NCI-H524 (cell line): ENCODE results near the gene MIEF1.

Source experiments
- DNase-seq, 2 experiments: peaks; one replicate each; lab custom pipeline; 2025; lab: John Stamatoyannopoulos, UW

Gene MIEF1

DNA sequence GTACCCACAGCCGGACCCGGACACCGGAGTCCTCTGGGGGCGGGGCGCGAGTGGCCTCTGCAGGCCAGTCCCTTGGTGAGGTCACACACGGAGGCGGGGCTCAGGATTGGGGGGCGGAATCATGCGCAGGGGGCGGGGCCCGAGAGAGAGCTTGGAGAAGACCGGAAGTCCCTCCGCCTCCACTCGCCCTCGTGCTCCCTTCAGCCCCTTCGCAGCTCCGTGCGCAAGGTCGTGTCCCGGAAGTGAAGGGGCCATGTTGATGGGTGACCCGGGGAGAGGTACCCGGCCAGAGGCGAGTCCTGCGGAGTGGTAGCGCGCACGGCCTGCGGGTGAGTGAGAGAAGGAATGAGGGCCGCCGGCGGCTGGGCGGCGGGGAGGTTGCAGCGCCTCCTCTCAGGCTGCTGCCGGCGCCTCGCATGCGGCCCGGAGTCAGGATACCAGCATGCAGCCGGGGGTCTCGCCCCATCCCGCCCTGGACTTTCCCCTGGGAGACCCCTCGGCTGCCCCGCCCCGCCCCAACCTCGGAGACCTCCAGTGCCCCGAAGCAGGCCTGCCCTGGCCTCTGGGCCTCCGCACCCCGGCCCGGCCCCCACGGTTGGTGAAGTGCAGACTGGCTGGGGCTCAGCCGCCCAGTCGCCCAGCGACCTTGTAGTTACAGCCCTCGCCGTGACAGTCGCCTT is at the start of gene MIEF1:
Gene MIEF1, plus strand, starts transcription at position 182 of the 680 bp plus-strand sequence. CDS start 9,005 bp downstream, outside the sequence.
- peak; percentile 96 to 97 for DNase-seq

DNA sequence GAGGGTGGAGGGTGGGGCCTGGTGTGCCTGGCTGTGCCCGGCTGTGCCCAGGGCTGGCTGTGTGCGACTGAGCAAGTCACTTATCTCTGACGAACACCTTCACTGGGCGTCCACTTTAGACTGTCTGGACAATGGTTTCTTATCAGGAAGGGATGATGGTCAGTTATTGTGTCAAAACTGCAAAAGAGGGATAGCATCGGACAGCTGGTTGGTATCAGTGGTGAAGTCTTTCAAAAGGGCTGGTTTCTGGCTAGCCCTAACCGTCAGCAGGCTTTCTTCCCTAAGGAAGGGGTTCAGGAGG is 49.4 kb upstream of the MIEF1 start:
- no peak for DNase-seq

DNA sequence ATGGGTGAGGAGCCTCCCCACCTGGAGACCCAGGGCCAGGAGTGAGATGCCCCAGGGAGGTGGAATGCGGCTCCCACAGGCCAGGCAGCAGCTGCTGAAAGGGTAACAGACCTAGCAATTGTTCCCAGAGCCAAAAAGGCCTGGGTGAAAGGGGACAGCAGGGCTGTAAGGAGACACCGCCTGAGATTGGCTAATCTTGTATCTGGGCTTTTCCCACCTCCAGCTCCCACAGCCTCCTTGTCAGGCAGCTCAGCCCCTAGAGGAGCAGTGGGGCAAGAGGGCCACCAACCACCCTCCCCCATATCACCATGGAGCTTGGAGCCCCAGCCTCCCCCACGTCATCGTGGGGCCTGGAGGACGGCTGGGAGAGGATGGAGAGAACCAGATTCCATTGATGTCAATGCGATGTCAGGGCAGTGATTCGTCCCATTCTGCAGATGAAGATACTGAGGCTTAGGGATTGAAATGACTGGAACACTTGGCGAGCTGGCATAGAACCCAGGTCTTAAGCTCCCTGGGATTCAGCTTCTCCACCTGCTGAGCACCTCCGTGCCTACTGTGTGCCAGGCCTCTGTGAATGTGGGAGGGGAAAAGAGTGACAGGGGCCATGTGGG is 48.2 kb upstream of the MIEF1 start:
- DNase-seq, result peak in 1 of 2 experiments; percentile 40

DNA sequence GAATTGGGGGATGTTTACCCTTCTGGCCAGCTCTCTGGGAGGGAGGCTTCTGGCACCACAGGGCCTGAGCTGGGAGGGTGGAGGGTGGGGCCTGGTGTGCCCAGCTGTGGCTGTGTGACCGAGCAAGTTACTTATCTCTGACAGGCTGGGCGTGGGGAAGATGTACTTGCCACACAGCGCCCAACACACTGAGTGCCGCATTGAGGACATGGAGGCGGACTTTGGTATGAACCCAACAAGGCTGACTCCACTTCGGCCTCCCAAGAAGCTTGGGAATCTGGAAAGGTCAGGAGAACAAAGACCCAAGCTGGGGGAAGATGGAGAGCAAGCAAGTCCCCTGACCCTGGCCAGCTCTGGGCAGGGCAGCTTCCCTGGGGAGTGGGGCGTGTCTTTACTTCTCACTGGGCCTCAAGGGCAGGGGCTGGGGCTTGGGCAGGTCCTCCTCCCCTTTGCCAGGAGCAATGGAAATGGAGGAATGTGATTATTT is 47.7 kb upstream of the MIEF1 start:
- no peak for DNase-seq

DNA sequence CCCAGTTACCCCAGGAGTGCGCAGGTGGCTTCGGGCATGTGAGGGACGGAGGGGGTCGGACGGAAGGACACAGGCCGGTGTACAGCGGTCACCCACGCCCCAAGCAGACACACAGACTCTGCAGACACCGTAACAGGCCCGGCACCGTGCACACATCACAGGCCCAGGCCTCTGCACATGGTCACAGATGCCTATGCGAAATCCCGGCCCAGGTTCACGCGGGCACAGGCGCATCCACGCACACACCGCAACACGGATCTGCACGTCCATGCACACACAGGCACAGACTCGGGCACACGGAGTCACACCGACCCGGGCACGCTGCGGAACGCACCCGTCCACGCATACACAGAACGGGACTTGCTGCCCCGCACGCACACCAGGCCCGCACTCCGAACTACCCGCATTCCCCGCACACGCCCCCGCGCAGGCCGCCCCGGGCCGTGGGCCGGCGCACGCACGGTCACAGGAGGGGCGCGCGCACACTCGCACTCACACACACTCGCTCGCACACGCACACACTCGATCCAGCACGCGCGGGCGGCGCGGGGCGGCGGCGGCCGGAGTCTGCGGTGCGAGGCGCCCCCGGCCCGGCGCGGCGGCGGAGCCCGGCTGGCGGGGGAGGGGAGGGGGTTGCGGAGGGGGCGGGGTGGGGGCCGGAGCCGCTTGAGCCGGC is 45.4 kb upstream of the MIEF1 start, which contains the start of gene MGAT3:
Gene MGAT3, plus strand, starts transcription at position 491 of the 676 bp plus-strand sequence. CDS start 30,336 bp downstream, outside the sequence.
- no peak for DNase-seq

DNA sequence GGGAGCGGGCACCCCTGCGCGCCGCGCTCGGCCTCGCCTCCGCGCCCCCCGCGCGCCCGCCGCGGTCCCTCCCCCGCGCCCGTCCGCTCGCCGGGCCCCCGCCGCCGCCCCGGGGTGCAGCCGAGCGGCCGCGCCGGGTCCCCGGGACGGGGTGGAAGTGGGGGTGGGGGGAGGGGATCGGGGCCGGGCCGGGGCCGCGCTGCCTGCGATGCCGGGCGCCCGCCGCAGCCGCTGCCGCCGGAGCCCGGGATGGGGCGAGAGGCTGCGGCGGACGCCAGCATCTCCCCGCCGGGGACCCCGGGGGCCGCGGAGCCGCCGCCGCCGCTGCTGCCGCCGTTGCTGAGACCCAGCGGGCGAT is 44.9 kb upstream of the MIEF1 start:
- no peak for DNase-seq

DNA sequence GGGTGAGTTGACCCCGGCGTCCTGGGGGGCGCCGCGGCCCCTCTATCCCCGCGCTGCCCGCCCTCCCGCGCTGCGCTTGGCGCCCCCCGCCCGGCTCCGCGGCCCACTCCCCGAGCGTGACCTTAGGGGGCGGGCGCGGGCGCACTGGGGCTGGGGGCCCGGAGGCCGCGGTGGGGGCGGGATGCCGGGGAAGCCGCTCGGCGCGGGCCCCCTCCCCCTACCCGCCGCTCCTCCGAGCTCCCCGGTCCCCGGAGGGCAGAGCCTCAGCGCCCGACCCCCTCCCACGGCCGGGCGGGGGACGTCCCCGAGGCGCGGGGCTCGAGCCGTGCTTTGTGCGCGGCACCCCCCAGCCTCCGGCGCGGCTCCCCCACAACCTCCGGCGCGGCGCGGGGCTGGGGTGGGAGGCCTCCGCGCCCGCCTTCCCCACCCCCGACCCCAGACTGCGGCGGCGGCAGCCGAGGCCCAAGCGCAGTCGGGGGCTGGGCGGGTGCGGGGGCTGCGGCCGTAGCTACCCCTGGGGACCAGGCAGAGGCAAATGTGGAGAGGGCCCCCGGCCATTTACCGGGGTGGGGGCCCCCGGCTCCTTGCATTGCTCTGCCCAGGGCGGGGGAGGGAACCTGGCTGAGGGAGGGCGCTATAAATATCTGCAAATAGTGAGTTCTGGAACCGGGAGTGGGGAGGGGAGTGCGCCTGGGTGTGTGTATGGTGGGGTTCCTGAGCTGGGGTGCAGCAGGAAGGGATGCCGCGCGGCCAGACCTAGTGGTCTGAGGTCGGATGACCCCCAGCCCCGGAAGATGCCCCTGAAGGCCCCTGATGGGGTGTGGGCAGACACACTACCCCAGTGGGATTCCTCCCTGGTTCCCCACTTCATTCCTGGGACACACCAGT is 44.3 kb upstream of the MIEF1 start:
- DNase-seq, result no peak

DNA sequence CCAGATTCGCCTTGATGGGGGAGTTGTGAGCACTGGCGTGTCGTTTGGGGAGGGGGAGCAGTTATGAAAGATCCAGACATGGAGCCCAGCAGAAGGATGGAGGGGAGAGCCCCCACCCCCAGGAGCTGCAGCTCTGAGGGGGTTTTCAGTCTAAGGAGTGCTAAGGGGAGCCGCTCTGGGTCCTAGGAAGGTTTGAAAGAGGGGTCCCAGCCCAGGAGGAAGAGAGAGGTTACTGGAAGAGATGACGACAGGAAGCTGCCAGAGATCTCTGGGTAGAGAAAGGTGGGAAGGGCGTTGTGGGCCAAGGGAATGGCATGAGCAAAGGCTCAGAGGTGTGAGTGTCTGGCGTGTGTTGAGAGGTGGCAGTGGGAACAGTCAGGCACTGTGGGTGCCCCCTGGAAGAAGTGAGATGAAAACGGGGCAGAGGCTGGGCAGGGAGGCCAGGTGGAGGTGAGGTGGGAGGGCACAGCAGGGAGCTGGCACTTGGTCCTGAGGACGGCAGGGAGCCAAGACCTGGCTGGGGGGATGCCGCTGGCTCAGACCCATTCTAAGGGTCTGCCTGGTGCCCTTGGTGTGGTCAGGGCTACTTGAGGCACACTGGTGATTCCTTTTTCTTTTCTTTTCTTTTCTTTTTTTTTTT is 43.5 kb upstream of the MIEF1 start:
- DNase-seq, result no peak

DNA sequence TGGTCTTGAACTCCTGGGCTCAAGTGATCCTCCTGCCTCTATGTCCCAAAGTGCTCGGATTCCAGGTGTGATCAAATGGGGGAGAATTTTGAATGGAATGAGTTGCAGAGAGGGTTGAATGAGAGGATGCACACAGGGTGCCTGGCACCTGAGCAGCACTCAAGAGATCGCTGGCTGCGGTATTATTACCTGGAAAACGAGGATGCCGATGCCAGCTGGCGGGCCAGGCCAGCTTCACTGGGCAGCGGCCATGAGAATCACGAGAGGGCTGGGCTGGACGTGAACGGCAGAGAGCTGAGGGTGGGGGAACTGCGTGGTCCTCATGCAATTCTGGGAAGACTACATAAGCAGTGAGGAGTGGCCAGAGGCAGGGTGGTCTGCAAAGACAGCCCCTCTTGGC is 42.4 kb upstream of the MIEF1 start:
- DNase-seq, result no peak

DNA sequence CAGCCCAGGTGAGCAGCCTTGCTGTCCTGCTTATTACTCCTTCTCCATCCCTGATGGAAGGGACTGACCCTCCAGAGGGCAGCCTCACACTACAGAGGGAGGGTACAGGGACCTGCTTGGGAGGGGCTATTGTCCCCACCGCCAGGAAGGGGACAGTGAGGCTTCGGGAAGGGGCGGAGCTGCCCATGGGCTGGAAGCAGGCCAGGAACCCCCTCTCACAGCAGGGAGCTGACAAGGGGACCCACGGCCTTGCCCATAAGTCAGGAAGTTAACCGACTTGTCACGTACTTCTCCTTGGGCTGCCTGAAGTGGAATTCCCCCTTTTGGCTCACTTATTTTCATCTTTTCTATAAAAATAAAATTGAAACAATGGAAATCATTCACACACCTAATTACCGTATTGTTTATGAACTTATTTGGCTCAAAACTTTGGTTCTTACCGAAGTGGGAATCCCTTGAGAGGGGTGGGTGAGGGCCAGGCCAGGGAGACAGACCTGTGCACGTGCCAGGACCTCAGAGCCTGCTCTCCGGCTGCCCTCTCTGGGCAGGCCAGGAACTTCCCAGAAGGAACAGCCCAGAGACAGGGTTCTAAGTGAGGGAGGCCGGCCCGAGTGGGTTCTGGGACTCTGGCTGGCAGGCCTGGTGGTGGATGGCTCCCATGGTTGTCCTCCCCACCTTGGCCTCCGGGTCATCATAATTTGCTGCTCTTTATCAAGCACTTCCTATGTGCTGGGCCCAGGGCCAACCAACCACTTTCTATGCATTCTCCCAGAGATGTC is 39.5 kb upstream of the MIEF1 start:
- DNase-seq, result no peak

DNA sequence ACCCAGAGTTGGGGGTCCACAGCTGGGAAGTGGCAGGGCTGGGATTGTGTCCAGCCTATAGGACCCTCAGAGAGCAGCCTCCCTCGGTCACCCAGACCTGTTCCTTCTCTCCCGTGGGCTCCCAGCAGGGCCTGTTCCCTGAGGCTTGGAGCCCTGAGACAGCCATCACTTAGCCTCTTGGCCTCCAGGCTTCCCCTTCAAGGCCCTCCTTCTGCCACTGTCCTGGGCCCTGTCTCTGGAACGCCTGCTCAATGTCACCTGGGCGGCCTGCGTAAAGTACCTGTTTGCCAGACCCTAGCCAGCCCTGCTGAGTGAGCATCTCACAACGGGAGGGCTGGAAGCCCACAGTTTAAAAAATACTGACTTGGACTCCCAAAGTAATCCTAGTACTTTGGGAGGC is 38.8 kb upstream of the MIEF1 start:
- DNase-seq, result no peak

DNA sequence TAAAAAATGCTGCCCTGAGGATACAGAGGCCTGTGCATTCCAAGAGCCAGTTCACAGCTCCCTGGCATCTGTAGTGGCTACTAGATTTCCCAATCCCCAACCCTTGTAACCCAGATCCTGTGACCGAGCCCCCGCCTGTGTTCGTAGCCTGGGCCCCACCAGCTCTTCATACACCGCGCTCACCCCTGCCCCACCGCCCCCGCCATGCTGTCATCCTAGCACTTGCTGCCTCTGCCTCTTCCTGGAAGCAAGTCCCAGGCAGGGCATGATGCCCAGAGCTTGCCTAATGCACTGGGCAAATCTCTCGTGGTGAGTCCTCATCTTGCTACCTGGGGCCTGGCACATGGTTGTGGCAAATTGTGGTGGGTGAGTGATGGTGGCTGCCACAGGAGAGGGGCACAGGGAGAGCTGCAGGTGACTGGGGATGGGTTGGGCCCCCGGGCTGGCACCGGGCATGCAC is 38.1 kb upstream of the MIEF1 start:
- no peak for DNase-seq

DNA sequence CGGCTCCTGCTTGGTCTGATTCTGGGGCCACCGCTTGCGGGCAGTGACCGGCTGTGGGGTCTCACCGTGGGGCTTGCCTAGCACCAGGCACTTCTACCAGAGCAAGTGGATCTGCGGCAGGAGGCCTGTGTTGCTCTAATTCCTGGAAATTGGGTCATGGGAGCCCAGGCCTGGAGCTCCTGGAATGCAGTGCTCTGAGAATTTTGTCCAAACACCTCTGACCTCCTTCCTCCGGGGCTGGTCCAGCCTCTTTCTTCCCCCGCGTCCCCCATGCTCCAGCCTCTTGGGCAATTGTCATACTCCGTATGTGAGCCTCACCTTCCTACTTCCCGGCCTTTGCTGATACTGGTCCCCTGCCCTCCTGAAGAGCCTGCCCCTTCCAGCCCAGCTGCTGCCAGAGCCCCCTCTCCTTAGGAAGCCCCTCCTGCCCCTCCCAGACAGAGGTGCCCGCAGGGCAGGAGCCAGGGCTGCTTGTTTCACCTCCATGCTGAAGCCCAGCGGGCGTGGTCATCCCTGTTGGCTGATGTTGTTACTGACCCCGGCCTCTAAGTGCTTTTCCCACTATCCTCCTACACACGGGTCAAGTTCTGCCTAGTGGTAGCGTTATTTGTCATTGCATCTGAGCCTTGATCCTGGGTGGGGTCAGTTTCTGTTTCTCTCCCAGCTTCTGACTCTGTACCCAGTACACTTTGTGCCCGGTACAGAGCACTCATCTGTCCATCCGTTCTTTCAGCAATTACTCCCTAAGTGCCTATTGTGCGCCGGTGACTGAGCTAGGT is 35.7 kb upstream of the MIEF1 start:
- DNase-seq, result no peak

DNA sequence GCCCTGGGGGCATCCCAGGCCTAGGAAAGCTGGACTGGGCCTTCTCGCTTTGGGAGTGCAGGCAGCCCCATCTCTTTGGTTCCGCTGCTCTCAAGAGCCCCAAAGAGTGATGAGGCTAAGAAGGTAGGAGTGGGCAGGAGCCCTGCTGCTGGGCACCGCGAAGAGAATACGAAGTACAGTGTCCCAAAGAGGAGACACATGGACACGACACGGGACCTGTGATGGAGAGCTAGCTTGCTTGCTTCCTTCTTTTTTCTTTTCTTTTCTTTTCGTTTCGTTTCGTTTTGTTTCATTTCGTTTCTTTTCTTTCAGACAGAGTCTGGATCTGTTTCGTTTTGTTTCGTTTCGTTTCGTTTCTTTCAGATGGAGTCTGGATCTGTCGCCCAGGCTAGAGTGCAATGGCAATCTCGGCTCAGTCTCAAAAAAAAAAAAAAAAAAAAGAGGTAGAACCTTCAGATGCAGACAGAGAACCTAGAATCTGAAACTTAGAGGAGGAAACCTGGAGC is 34.6 kb upstream of the MIEF1 start:
- no peak for DNase-seq

DNA sequence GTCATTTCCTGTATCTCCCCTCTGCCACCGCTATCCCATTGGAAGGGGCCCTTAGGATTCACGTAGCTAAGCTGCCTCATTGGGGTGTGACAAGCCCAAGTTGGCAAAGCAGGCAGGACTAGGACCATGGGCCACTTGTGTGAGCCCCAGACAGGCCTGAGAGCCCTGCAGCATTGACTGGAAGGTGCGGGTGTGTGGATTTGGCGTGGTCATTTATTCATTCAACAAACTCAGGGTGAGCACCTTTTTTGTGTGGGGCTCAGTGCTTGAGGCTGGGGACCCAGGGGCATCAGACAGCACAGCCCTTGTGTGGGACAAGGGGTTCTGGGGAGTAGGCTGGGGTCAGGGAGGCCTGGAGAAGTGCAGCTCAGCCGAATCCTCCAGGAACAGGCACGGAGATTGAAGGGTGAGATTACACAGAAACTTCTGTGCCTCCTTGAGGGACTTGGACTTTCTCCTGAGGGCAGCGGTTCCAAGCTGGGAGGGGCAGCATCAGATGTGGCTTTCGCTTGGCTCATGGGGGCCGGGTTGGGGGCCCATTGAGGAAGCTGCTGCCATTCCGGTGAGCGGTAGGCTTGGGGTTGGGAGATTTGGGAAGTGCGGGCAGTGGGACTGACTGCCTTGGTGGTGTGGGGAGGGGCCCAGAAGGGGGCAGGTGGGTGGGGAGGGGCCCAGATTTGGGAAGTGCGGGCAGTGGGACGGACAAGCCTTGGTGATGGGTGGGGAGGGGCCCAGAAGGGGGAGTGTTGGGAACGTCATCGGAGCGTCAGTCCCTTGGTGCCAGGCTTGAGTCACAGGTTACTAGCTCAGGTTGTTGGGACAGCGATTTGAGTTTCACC is 33.4 kb upstream of the MIEF1 start:
- DNase-seq, result no peak

DNA sequence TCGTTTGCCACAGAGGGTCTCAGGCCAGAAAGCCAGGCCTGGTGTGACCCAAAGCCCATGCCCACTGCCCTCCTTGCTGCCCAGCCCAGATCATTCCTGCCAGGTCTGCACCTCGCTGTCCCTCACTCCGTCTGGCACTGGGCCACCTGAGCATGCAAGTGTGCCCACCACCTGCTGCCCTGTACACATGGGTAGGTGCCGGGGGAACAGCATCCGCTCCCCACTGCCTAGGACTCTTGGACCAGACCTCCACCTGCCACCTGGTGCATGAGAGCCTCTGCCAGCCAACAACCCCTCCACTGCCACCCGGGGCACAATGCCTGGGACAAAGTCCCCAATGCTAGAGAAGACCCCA is 32.8 kb upstream of the MIEF1 start:
- no peak for DNase-seq

DNA sequence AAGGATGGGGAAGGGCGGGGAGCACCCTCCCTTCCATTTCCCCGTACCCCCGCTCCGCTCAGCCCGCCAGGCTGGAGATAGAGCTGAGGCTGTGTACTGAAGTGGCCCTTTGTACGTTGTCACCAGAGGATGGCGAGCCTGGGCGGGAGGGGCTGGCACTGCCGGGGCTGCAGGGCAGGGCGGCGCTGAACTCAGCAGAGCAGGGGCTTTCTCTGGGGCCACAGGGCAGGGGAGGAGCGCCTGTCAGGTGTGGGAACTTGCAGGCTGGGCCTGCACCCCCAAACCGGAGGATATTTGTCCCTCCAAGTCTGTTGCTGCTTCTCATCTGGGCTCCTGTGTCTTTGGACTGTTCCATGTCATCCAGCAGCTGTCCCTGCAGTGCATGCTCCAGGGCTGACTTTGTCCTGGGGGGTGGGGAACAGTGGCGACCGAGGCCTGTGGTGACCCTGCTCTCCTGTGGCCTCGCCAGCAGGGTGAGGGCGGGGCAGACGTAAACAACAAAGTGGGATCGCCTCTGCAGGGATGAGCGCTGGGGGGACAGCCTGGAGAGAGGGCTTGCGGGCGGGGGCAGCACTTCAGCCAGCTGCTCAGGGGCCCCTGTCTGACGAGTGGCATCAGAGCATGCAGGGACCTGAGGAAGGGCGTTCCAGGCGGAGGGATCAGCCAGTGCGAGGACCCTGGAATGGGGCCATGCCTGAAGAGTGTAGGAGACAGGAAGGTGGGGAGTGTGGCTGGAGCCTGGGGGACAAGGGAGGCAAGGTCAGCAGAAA is 32.2 kb upstream of the MIEF1 start:
- peak; percentile 20 to 53 for DNase-seq
